GM18505 (cell line): ENCODE results near the gene ABL2.

Experiments
- ATAC-seq: cut with Tn5 transposase; IDR thresholded peaks from one replicate; pipeline ENCODE4 v1.9.1; 2021; ENCODE audit not compliant: unreplicated experiment
- POLR2A ChIP-seq: IDR thresholded peaks from 4 replicates; pipeline ENCODE4 v1.6.1; 2011; ENCODE audit warnings: borderline replicate concordance; ENCODE audit not compliant: insufficient read depth, insufficient read length; ENCODE audit errors: extremely low read depth

Gene ABL2

DNA sequence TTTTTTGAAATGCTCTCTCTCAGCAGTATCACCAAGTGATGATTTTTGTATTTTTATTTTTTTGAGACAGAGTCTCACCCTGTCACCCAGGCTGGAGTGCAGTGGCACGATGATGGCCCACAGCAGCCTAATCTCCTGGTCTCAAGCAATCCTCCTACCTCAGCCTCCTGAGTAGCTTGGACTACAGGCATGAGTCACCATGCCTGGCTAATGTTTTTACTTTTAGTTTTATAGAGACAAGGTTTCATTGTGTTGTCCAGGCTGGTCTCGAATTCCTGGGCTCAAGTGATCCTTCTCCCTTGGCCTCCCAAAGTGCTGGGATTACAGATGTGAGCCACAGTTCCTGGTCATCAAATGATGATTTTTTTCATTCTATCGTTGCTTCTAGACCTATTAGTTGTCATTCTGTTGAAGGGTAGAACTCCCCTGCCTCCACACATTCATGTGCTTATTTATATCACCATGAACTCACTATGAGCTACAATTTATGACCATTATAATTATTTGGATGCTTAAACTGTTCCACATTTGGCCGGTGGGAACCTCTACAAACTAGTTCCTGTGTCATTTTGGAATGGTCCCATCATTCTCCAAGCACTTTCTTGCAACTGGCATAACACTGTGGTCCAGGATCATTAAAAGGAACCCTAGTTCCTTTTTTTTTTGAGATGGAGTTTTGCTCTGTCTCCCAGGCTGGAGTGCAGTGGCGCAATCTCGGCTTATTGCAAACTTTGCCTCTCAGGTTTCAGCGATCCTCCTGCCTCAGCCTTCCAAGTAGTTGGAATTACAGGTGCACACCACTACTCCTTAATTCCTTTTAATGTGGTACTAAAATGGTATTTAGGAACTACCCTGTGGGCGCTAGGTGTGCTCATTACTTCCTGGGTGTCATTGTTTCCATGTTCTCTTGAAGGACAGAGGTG lies 167.9 kb downstream of the ABL2 start:
- no peak for TF ChIP-seq POLR2A
- no peak for ATAC-seq

DNA sequence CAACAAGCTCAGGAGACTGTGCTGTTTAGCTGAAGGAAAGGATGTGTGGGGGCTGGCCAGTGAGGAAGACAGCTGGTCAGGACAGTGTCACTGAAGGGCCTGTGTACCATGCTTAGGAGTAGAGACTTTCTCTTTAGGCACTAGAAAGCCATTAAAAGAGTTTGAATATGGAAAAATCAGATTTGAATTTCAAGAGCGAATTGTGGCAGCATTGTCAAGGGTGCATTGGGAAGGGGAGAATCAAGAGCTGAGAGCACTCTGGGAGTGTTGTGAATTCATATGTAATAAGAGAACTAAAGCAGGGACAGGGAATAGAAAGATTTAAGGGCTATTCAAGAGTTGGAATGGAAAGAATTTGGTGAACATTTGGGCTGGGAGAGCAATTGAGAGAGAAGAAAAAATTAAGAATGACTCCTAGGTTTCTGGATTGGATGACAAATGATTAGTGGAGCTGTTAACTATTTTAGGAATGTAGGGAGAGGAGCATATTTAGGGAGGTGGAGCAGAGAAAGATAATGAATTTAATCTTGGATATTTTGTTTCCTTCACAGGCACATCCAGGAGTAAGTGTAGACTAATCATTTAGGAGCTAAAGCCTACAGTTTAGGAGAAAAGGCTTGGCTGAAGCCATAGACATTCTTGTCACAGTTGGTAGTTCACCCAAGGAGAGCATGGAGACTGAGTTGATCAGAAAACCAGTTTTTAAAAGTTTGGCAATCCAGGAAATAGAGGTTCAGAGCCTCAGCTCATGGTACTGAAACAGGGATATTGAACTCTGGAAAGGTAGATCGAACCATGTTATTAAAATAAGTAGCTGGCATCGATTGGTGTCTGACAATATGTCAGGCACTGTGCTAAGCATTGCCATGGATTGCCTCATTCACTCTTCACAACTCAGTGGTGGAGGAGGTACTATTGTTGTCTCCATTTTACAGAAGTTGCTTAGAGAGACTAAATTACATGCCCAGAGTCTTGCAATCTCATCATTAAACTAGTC lies 170.7 kb downstream of the ABL2 start:
- ATAC-seq, result no peak
- no peak for TF ChIP-seq POLR2A

DNA sequence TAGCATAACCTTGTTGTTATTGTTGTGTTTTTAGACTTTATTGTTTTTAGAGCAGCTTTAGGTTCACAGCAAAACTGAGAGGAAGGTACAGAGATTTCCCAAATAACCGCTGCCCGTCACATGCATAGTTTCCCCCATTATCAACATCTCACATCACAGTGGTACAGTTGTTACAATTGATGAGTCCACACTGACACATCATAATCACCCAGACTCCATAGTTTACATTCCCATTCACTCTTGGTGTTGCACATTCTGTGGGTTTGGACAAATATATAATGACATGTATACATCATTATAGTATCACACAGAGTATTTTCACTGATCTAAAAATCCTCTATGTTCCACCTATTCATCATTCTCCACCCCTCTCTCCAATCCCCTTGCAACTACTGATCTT lies 173.5 kb downstream of the ABL2 start:
- no peak for ATAC-seq
- TF ChIP-seq POLR2A, result no peak

DNA sequence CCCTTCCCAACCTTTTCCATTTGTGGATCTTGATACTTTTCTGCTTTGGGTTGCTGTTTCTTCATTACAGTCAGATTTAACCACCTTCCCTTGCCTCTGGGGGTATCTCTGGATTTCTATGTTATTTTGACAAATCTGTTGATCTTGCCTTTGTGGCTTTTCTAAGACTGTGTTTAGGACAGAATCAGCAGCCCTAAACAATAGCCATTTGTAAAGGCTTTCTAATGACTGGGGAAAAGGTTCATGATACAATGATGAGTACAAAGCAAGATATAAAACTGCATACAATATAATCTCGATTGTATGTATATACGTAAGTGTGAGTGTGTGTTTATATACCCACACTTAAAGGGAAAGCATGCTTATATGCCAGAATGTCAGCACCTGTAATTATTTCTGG lies 176.0 kb downstream of the ABL2 start:
- ATAC-seq, result no peak
- no peak for TF ChIP-seq POLR2A

DNA sequence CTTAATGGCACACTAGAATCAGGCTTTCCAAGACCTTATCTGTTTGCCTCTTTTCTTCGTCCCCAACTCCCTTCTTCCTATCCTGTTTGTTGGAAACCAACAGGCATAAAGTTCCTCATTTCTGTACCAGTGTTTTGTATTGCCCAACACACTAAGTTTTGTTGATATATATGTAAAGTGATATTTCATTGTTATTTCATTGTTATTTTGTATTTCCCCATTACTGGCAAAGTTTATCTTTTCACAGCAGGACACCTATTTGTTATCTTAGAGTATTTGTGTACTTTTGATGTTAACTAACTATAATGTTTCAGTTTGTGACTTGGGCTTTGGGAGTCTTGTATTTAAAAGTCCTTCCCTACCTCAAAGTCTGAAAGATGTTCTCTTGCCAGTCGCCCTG lies 176.7 kb downstream of the ABL2 start:
- TF ChIP-seq POLR2A, result no peak
- no peak for ATAC-seq
